ENCODE measurements around the gene DEFB116.

GRCh38 chr20:31274441-31274840, 33.9 kb downstream of the DEFB116 start:
- TF ChIP-seq, protein P1, sequence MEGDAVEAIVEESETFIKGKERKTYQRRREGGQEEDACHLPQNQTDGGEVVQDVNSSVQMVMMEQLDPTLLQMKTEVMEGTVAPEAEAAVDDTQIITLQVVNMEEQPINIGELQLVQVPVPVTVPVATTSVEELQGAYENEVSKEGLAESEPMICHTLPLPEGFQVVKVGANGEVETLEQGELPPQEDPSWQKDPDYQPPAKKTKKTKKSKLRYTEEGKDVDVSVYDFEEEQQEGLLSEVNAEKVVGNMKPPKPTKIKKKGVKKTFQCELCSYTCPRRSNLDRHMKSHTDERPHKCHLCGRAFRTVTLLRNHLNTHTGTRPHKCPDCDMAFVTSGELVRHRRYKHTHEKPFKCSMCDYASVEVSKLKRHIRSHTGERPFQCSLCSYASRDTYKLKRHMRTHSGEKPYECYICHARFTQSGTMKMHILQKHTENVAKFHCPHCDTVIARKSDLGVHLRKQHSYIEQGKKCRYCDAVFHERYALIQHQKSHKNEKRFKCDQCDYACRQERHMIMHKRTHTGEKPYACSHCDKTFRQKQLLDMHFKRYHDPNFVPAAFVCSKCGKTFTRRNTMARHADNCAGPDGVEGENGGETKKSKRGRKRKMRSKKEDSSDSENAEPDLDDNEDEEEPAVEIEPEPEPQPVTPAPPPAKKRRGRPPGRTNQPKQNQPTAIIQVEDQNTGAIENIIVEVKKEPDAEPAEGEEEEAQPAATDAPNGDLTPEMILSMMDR (IDR thresholded peaks at IDR 0.05) = no peak
- no peak for TF ChIP-seq POLR2A (IDR thresholded peaks at IDR 0.05)
